ENCODE data around the gene FAM9C.

DNA sequence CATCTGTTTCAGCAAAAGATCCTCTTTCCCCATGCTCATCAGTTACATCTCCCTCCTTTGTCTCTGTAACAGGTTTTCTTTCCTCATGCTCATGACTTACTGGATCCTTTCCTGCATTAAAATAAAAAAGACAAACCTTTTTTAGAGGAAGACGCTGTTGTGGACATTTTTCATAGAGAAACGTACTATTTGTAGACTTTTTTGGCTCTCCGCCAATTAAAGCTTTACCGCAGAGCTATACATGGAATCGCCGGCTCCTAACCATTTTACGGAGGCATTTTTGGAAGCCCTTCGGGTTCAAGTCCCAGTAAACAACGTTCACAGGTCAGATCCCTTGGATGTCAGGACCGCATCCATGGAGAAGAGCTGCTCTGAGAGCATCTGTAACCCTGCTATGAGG, 1.3 kb downstream of the FAM9C start:
- TF ChIP-seq, protein P1, sequence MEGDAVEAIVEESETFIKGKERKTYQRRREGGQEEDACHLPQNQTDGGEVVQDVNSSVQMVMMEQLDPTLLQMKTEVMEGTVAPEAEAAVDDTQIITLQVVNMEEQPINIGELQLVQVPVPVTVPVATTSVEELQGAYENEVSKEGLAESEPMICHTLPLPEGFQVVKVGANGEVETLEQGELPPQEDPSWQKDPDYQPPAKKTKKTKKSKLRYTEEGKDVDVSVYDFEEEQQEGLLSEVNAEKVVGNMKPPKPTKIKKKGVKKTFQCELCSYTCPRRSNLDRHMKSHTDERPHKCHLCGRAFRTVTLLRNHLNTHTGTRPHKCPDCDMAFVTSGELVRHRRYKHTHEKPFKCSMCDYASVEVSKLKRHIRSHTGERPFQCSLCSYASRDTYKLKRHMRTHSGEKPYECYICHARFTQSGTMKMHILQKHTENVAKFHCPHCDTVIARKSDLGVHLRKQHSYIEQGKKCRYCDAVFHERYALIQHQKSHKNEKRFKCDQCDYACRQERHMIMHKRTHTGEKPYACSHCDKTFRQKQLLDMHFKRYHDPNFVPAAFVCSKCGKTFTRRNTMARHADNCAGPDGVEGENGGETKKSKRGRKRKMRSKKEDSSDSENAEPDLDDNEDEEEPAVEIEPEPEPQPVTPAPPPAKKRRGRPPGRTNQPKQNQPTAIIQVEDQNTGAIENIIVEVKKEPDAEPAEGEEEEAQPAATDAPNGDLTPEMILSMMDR (IDR thresholded peaks at IDR 0.05), result no peak
- TF ChIP-seq EP300 (IDR thresholded peaks at IDR 0.05), result no peak
- no peak for TF ChIP-seq POLR2A (IDR thresholded peaks at IDR 0.05; ENCODE audit: low read depth)

Measured in esophagus muscularis mucosa (tissue), 4 donors.